22Rv1 (cell line): ENCODE results near the gene UBE2G1.

Experiments
- H3K27ac ChIP-seq: fragments of 450-650 bp; 2 replicates; pipeline ENCODE4 v1.5.1; 2017
- CTCF ChIP-seq: fragments of 450-650 bp; IDR thresholded peaks from 2 replicates; pipeline ENCODE4 v1.5.1; 2017; ENCODE audit warnings: mild to moderate bottlenecking
- ZFX ChIP-seq: fragments of 450-650 bp; IDR thresholded peaks from 2 replicates; pipeline ENCODE4 v1.6.1; 2017; ENCODE audit warnings: antibody characterized with exemption, borderline replicate concordance

UBE2G1 gene

GRCh38 chr17:4332296-4332970 lies 34.0 kb downstream of the UBE2G1 start:
- H3K27ac ChIP-seq: 0 out of 2 replicates have a peak overlapping the region, but pooled peaks have one; percentile 7
- TF ChIP-seq ZFX (no peak), CTCF (no peak)

GRCh38 chr17:4331614-4332013 lies 34.9 kb downstream of the UBE2G1 start:
- H3K27ac ChIP-seq: no peak overlapping the region
- no peak for TF ChIP-seq ZFX
- no peak for TF ChIP-seq CTCF

GRCh38 chr17:4329838-4330237 lies 36.6 kb downstream of the UBE2G1 start:
- TF ChIP-seq CTCF (no peak), ZFX (no peak)
- no peak overlapping the region for H3K27ac ChIP-seq

GRCh38 chr17:4327606-4328005 lies 38.9 kb downstream of the UBE2G1 start:
- H3K27ac ChIP-seq: no peak overlapping the region
- no peak for TF ChIP-seq ZFX

- no peak overlapping the region for H3K27ac ChIP-seq
- TF ChIP-seq CTCF: no peak
- no peak for TF ChIP-seq ZFX
These were observed 39.9 kb downstream of the UBE2G1 start for GRCh38 chr17:4326608-4327007.

- no peak for TF ChIP-seq ZFX
- TF ChIP-seq CTCF: no peak
- no peak overlapping the region for H3K27ac ChIP-seq
These were observed 40.4 kb downstream of the UBE2G1 start for GRCh38 chr17:4326112-4326511.

- TF ChIP-seq CTCF (no peak), ZFX (no peak)
- H3K27ac ChIP-seq: no peak overlapping the region
These were observed 42.0 kb downstream of the UBE2G1 start for GRCh38 chr17:4324463-4324862.

- TF ChIP-seq CTCF: no peak
- no peak for TF ChIP-seq ZFX
- H3K27ac ChIP-seq: no peak overlapping the region
These were observed 47.3 kb downstream of the UBE2G1 start for GRCh38 chr17:4319221-4319620.
